Right atrium auricular region (tissue), 2 donors: ENCODE results near the gene HIPK2. TPM values are rescaled to one million over a fixed set of nuclear protein-coding genes. Genes with fewer than 3 reads are reported as not detected.
A peak's percentile ranks its signal among the peaks of the same experiment; 100 is the strongest.

ENCODE experiments used
- DNase-seq: peaks from one replicate; pipeline ENCODE4 v3.0.0-alpha.2; 2019; ENCODE audit warnings: low spot score
- H3K27ac ChIP-seq, 2 donors: fragments of 200-600 bp; sonication (generic); 1 replicate in 1 of 2; 2 replicates in 1 of 2; pipeline ENCODE4 v1.5.1; 2016 to 2019
- H3K27me3 ChIP-seq, 2 donors: fragments of 200-600 bp; sonication (generic); one replicate each; pipeline versions ENCODE4 v1.5.1 to v1.6.0; 2017 to 2019
- H3K36me3 ChIP-seq: fragments of 200-600 bp; sonication (generic); one replicate; pipeline ENCODE4 v1.5.1; 2016
- H3K4me1 ChIP-seq, 2 donors: fragments of 200-600 bp; sonication (generic); one replicate each; pipeline versions ENCODE4 v1.5.1 to v1.6.0; 2017 to 2019
- H3K4me3 ChIP-seq, 2 donors: fragments of 200-600 bp; sonication (generic); 1 replicate in 1 of 2; 2 replicates in 1 of 2; pipeline ENCODE4 v1.5.1; 2017 to 2019; ENCODE audit warnings: mild to moderate bottlenecking in 1 of 2, moderate library complexity in 1 of 2
- H3K9me3 ChIP-seq, 2 donors: fragments of 200-600 bp; sonication (generic); one replicate each; pipeline ENCODE4 v1.5.1; 2019
- total RNA-seq, 2 donors: library from RNA; depleted of rRNA; stranded (reverse); fragments of >200 nt; gene quantifications; one replicate each; pipeline ENCODE4 v1.1.0, GENCODE V29; 2016
- TF ChIP-seq, protein P1 (sequence below), 2 donors: fragments of 200-600 bp; sonication (generic); IDR thresholded peaks; one replicate each; pipeline ENCODE4 v1.5.1; 2019; ENCODE audit warnings: antibody characterized with exemption in 2 of 2

HIPK2 gene
- total RNA-seq, 2 donors from 2014 or later: 87.0 to 131 TPM

DNA sequence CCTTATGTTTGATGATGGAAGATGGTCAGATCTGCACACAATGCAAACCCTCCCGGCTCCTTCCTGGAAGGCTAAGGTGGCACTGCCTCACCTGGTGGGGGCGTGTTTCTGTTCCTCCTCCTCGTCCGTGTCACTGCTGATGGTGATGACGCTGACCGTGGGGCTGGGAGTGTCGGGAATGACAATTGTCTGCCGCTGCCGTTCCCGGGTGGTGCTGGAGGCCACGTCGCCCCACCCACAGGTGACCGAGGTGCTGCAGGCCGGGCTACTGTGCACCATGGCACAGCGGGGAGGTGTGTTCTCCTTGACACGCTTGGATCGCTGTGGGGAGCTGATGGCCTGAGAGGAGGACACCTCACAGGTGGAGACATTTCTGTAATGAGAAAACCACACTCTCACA is 181.2 kb downstream of the HIPK2 start:
- Histone ChIP-seq H3K27ac (no peak overlapping the region), H3K36me3 (peaks cover 92% of the 10 kb centered on the region), H3K27me3 (no peaks in the 10 kb centered on the region), H3K4me1 (no peaks in the 10 kb centered on the region), H3K4me3 (no peak overlapping the region), H3K9me3 (no peaks in the 10 kb centered on the region)
- TF ChIP-seq, protein P1, sequence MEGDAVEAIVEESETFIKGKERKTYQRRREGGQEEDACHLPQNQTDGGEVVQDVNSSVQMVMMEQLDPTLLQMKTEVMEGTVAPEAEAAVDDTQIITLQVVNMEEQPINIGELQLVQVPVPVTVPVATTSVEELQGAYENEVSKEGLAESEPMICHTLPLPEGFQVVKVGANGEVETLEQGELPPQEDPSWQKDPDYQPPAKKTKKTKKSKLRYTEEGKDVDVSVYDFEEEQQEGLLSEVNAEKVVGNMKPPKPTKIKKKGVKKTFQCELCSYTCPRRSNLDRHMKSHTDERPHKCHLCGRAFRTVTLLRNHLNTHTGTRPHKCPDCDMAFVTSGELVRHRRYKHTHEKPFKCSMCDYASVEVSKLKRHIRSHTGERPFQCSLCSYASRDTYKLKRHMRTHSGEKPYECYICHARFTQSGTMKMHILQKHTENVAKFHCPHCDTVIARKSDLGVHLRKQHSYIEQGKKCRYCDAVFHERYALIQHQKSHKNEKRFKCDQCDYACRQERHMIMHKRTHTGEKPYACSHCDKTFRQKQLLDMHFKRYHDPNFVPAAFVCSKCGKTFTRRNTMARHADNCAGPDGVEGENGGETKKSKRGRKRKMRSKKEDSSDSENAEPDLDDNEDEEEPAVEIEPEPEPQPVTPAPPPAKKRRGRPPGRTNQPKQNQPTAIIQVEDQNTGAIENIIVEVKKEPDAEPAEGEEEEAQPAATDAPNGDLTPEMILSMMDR (IDR thresholded peaks at IDR 0.05): no peak
- no peak for DNase-seq

- no peak overlapping the region for H3K4me3 ChIP-seq
- H3K36me3 ChIP-seq: peaks cover 90% of the 10 kb centered on the region
- TF ChIP-seq, protein P1 (IDR thresholded peaks at IDR 0.05): no peak
- no peaks in the 10 kb centered on the region for H3K4me1 ChIP-seq
- H3K27ac ChIP-seq: no peak overlapping the region
- H3K9me3 ChIP-seq: no peaks in the 10 kb centered on the region
- no peaks in the 10 kb centered on the region for H3K27me3 ChIP-seq
- peak; percentile 36 for DNase-seq
Measured at GRCh38 chr7:139595806-139596205, 182.0 kb downstream of the HIPK2 start.

DNA sequence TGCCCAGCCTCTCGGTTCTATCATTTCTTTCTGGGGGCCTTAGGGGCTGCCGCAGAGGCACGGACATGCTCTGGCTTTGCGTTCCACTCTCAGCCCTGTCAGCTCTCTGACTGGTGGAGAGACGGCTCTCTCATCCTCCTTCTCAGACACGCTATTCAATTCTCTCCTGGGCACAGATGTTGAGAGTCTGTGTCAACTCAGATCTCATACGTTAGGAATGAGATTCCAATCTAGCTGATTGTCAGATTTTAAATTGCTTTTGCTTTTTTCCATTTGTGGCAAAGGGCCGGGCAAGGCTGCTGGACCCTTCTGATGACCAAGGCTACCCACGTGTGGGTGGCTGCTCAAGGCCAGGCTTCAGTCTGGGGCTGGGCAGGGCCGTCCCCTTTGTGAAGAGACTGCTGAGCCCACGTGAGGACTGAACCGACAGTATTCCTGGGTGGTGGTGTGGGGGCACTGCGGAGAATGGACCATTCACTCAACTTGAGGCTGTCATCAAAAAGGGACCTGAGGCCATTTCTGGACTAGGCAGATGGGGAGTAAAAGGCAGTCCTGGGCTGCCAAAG is 182.8 kb downstream of the HIPK2 start:
- Histone ChIP-seq H3K27ac (no peak overlapping the region), H3K4me3 (no peak overlapping the region), H3K36me3 (peaks cover 87% of the 10 kb centered on the region), H3K27me3 (no peaks in the 10 kb centered on the region), H3K4me1 (no peaks in the 10 kb centered on the region), H3K9me3 (no peaks in the 10 kb centered on the region)
- TF ChIP-seq, protein P1 (IDR thresholded peaks at IDR 0.05): no peak
- peak; percentile 18 for DNase-seq

- Histone ChIP-seq H3K36me3 (peaks cover 83% of the 10 kb centered on the region), H3K27ac (no peak overlapping the region), H3K4me3 (no peak overlapping the region), H3K9me3 (no peaks in the 10 kb centered on the region), H3K27me3 (no peaks in the 10 kb centered on the region), H3K4me1 (no peaks in the 10 kb centered on the region)
- no peak for DNase-seq
- TF ChIP-seq, protein P1 (IDR thresholded peaks at IDR 0.05): no peak
Measured at GRCh38 chr7:139594090-139594489, 183.7 kb downstream of the HIPK2 start.

DNA sequence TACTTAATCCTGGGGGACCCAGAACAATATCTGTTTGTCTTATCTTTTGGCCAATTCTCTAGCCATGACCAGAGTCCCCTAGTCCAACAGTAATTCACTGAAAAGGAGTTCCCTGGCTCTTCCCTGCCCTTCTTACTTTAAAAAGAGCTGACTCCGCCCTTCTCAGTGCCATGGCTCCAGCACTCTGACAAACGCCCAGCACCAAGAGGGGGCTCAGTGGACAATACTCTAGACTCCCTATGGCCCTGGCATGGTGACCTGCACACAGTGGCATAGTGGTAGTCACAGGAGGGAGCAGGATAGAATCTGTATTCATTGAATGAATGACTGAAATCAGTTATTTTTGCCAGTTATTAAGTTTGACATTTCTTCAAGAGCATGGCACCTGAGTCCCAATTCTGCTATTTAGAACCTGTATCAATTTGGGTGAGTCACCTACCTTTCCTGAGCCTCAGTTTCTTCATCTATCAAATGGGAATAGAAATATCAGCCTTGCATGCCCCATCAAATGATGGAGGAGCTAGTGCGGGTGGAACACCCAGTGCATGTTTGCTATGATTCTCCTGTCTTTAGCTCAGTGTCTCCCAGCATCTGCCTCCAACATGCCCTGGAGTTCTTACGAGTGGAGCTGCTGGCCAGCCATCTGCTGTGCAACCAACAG is 184.9 kb downstream of the HIPK2 start:
- H3K27me3 ChIP-seq: no peaks in the 10 kb centered on the region
- no peak overlapping the region for H3K4me3 ChIP-seq
- H3K36me3 ChIP-seq: peaks cover 81% of the 10 kb centered on the region
- H3K27ac ChIP-seq: no peak overlapping the region
- TF ChIP-seq, protein P1 (IDR thresholded peaks at IDR 0.05): no peak
- peak; percentile 36 for DNase-seq
- no peaks in the 10 kb centered on the region for H3K9me3 ChIP-seq
- no peaks in the 10 kb centered on the region for H3K4me1 ChIP-seq
